HG03457 (cell line): ENCODE measurements around the gene CD302.
"Not testable (repeated sequence)": the region's sequence is repeated elsewhere in the genome, so short reads cannot be mapped to it uniquely, and the experiment has no call there.

ENCODE experiments used
- ATAC-seq: cut with Tn5 transposase; IDR thresholded peaks from one replicate; pipeline ENCODE4 v1.9.1; 2021; ENCODE audit warnings: moderate number of reproducible peaks; ENCODE audit not compliant: unreplicated experiment

CD302 gene

GRCh38 chr2:159755014-159755413 lies 43.0 kb downstream of the CD302 start:
- ATAC-seq, result no peak

- ATAC-seq, result no peak
Measured at GRCh38 chr2:159753797-159754196, 44.2 kb downstream of the CD302 start.

GRCh38 chr2:159750873-159751272 lies 47.1 kb downstream of the CD302 start:
- no peak for ATAC-seq

DNA sequence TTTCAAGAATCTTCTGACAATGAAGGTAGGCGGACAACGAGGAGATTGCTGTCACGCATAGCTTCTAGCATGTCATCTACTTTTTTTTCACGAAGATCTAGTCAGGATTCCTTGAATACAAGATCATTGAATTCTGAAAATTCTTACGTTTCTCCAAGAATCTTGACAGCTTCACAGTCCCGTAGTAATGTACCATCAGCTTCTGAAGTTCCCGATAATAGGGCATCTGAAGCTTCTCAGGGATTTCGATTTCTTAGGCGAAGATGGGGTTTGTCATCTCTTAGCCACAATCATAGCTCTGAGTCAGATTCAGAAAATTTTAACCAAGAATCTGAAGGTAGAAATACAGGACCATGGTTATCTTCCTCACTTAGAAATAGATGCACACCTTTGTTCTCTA lies 49.9 kb downstream of the CD302 start:
- ATAC-seq, result no peak

- ATAC-seq, result not testable (repeated sequence)
Measured at GRCh38 chr2:159745237-159745636, 52.8 kb downstream of the CD302 start.

DNA sequence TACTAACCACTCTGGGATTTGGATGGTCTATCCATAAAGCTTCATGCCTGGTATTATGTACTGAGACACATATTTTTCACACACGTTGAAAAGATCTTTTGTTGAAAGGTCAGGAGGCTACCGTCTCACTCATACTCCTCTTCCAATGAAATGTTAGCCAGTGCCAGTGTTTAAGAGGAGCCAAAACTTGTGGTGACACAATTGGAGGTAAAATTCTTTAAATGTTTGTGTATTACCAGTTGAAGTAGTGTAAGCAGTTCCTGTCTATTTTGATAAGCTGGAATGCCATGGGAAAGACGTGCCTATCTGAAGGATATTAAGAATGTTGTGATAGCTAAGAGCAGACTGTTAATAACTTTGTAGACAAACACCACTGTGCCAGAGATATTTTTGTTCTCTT lies 53.6 kb downstream of the CD302 start:
- ATAC-seq, result no peak

DNA sequence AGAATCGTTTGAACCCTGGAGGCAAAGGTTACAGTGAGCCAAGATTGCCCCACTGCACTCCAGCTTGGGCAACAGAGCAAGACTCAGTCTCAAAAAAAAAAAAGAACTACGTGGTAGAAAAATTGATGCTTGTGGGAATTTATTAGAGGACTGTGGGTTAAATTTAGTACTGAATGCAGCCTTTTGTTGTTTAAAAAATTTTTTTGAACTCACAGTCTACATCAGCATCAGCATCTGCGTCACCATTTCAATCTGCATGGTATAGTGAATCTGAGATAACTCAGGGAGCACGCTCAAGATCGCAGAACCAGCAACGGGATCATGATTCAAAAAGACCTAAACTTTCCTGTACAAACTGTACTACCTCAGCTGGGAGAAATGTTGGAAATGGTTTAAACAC lies 55.2 kb downstream of the CD302 start:
- ATAC-seq, result no peak

DNA sequence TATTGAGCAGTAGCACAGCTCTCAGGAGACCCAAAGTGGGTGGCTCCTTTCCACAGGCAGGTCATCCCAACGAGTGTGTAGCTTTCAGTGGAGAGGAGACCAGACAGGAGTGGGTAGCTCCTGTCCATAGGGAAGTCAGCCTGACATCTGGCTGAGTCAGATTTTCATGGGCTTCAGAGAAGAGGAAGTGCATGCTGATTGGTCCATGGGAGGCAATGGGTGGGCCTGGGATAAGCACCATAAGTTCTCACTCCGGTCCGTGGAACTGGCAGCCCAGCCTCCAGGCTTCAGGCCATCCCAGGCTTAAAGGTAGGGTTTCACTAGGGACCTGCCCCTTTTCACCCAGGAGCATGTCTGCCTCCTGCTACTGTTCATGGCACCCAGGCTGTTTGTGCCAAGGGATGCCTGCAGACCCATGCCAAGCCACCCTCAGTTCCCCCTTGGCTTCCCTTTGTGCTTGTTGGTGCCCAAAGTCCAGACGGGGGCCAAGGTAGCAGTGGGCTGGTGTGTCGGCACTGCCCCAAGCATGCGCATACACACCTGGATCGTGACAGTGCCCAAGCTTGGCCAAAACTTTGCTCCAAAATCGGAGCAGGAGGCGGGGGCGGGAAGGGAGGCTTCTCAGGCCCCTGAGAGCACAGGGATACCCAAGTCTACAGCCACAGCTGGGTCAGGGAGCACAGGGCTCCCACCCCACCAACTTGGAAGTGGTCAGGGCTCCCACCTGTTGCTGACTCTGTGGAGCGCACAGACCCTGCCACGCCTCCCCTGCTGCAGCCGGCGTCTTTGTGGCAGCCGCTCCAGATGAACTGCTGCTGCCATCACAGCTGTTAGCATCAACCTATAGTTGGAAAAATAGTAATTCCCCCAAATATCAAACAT lies 59.3 kb downstream of the CD302 start:
- ATAC-seq, result no peak

GRCh38 chr2:159737917-159738296 lies 60.1 kb downstream of the CD302 start:
- ATAC-seq, result no peak

GRCh38 chr2:159737292-159737916 lies 60.6 kb downstream of the CD302 start:
- ATAC-seq, result no peak

- ATAC-seq, result no peak
Measured at GRCh38 chr2:159736048-159736447, 62.0 kb downstream of the CD302 start.

DNA sequence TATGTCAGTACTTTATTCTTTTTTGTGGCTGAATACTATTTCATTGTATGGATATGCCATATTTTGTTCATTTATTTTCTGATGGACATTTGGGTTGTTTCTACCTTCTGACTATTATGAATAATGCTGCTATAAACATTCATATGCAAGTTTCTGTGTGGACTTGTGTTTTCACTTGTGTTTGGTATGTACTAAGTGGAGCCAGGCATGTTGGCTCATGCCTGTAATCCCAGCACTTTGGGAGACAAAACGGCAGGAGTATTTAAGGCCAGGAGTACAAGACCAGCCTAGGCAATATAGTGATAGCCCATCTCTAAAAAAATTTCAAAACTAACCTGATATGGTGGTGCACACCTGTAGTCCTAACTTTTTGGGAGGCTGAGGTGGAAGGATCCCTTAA lies 62.4 kb downstream of the CD302 start:
- no peak for ATAC-seq

DNA sequence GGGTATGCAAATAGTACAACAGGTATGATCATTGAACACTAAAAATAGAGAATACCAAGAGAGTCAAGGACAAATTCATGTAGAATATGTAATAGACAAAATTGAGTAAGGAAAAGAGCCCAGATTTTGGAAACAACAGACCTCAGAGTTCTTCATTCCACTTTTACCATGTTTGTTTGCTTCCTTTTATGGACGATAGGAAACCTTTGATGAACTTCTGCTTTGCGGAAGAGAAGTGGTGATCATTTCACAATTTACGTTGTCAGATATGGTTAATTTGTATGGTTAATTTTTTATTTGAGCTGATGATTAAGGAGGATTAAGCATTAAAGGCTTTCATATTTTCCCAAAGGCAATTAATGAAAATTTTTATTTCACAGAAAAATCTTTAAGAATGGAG lies 69.4 kb downstream of the CD302 start:
- ATAC-seq, result no peak

DNA sequence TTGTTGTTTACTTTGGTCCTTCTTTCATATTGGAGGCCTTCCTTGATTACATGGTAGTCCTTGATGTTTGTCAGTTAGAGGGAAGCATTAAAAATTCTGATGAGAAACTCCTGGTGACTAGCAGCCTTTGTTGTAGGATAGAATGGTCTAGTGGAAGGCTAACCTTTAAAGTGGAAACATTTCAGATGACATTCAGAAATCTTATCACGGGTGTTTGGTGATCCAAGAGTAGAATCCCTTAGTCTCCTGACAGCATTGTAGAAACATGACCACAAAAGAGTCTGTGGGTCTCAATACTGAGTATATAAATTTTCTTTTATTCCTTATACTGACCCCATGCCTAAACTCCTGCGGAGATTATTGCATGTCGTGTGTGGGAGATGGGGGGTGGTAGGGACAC lies 72.3 kb downstream of the CD302 start:
- no peak for ATAC-seq

- not testable (repeated sequence) for ATAC-seq
Measured at GRCh38 chr2:159724795-159725572, 73.0 kb downstream of the CD302 start.

- no peak for ATAC-seq
Measured at GRCh38 chr2:159722580-159722979, 75.4 kb downstream of the CD302 start.

DNA sequence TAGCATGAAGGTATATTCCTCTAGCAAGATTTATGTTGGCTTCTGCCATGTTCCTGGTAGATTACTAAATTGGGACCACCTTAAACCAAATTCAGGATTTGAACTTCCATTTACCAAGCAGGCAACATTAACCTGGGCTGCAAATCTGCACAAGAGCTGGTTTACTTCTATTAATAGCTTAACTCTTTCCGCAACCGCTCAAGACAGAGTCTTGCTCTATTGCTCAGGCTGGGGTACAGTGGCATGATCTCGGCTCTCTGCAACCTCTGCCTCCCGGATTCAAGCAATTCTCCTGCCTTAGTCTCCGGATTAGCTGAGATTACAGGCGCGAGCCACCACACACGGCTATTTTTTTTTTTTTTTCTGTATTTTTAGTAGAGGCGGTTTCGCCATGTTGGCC lies 77.3 kb downstream of the CD302 start:
- ATAC-seq, result no peak
